ENCODE data around the gene CCDC7.
"Not testable (repeated sequence)": the region's sequence is repeated elsewhere in the genome, so short reads cannot be mapped to it uniquely, and the experiment has no call there.

The CCDC7 gene

GRCh38 chr10:32650246-32650655, 204.3 kb downstream of the CCDC7 start:
- TF ChIP-seq, protein P1, sequence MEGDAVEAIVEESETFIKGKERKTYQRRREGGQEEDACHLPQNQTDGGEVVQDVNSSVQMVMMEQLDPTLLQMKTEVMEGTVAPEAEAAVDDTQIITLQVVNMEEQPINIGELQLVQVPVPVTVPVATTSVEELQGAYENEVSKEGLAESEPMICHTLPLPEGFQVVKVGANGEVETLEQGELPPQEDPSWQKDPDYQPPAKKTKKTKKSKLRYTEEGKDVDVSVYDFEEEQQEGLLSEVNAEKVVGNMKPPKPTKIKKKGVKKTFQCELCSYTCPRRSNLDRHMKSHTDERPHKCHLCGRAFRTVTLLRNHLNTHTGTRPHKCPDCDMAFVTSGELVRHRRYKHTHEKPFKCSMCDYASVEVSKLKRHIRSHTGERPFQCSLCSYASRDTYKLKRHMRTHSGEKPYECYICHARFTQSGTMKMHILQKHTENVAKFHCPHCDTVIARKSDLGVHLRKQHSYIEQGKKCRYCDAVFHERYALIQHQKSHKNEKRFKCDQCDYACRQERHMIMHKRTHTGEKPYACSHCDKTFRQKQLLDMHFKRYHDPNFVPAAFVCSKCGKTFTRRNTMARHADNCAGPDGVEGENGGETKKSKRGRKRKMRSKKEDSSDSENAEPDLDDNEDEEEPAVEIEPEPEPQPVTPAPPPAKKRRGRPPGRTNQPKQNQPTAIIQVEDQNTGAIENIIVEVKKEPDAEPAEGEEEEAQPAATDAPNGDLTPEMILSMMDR (conservative IDR thresholded peaks at IDR 0.05; ENCODE audit: control insufficient read depth, insufficient read depth, low read depth, low read length): no peak

GRCh38 chr10:32657430-32657829, 211.5 kb downstream of the CCDC7 start:
- H3K4me3 ChIP-seq (ENCODE audit: control insufficient read depth, low read depth, low read length); DNase-seq (ENCODE audit: low read depth): not testable (repeated sequence)

More at GRCh38 chr10:32650246-32650655, 204.3 kb downstream of the CCDC7 start:
- peak; percentile 5 for DNase-seq (ENCODE audit: low read depth)
- H3K4me3 ChIP-seq (ENCODE audit: control insufficient read depth, low read depth, low read length): no peak overlapping the region

GRCh38 chr10:32661346-32661745, 215.4 kb downstream of the CCDC7 start:
- H3K4me3 ChIP-seq (ENCODE audit: control insufficient read depth, low read depth, low read length): no peak overlapping the region
- TF ChIP-seq, protein P1 (conservative IDR thresholded peaks at IDR 0.05; ENCODE audit: control insufficient read depth, insufficient read depth, low read depth, low read length): no peak
- no peak for DNase-seq (ENCODE audit: low read depth)

- TF ChIP-seq, protein P1 (conservative IDR thresholded peaks at IDR 0.05; ENCODE audit: control insufficient read depth, insufficient read depth, low read depth, low read length): no peak
- DNase-seq (ENCODE audit: low read depth): no peak
- H3K4me3 ChIP-seq (ENCODE audit: control insufficient read depth, low read depth, low read length): no peak overlapping the region
Observed at GRCh38 chr10:32680803-32681557, 235.0 kb downstream of the CCDC7 start.

GRCh38 chr10:32684291-32684690, 238.4 kb downstream of the CCDC7 start:
- H3K4me3 ChIP-seq (ENCODE audit: control insufficient read depth, low read depth, low read length): no peak overlapping the region
- DNase-seq (ENCODE audit: low read depth): no peak
- TF ChIP-seq, protein P1 (conservative IDR thresholded peaks at IDR 0.05; ENCODE audit: control insufficient read depth, insufficient read depth, low read depth, low read length): no peak

DNA sequence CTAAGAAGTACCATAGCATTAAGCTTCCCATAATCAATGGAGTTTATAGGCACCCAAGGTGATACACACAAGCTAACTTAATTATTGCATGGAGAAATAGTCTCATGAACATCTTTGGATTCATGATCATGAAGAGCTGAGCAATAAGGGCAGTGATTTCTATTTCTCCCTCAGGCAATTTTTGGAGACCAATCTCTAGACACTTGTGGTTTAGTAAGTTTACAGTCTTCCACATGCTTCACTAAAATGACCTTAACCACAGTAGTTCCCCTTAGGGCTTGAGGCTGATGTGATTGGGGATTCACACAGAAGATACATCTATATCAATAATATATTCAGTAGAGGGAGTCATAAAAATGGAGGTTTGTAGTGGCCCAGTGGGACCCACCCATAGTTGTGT, 241.2 kb downstream of the CCDC7 start:
- no peak for DNase-seq (ENCODE audit: low read depth)
- TF ChIP-seq, protein P1 (conservative IDR thresholded peaks at IDR 0.05; ENCODE audit: control insufficient read depth, insufficient read depth, low read depth, low read length): no peak

GRCh38 chr10:32687546-32687945, 241.6 kb downstream of the CCDC7 start:
- DNase-seq (ENCODE audit: low read depth): no peak
- no peak overlapping the region for H3K4me3 ChIP-seq (ENCODE audit: control insufficient read depth, low read depth, low read length)
- TF ChIP-seq, protein P1 (conservative IDR thresholded peaks at IDR 0.05; ENCODE audit: control insufficient read depth, insufficient read depth, low read depth, low read length): no peak

More for the DNA sequence above, 241.2 kb downstream of the CCDC7 start:
- no peak overlapping the region for H3K4me3 ChIP-seq (ENCODE audit: control insufficient read depth, low read depth, low read length)

Data from fibroblast of mammary gland (primary cell).